Gastroesophageal sphincter (tissue), 4 donors: ENCODE data around the gene LIMS1. TPM values are rescaled to one million over a fixed set of nuclear protein-coding genes. Genes with fewer than 3 reads are reported as not detected.

Experiments
- ATAC-seq: fragments of 150-250 bp; one replicate; pipeline ENCODE4 v1.9.1; 2016; ENCODE audit warnings: mild to moderate bottlenecking, moderate library complexity
- H3K27ac ChIP-seq, 4 donors: fragments of 200-600 bp; sonication (generic) in 3 of 4; 1 replicate in 3 of 4; 2 replicates in 1 of 4; pipeline ENCODE4 v1.5.1; 2016 to 2019
- H3K27me3 ChIP-seq: fragments of 200-600 bp; sonication (generic); one replicate; pipeline ENCODE4 v1.5.1; 2019
- H3K36me3 ChIP-seq, 2 donors: fragments of 200-600 bp; sonication (generic); one replicate each; pipeline ENCODE4 v1.5.1; 2019; ENCODE audit warnings: control low read depth in 1 of 2
- H3K4me1 ChIP-seq, 3 donors: fragments of 200-600 bp; sonication (generic); 1 replicate in 2 of 3; 2 replicates in 1 of 3; pipeline ENCODE4 v1.5.1; 2016 to 2019; ENCODE audit warnings: control low read depth in 2 of 3
- H3K4me3 ChIP-seq, 2 donors: fragments of 200-600 bp; sonication (generic); one replicate each; pipeline ENCODE4 v1.5.1; 2019; ENCODE audit warnings: mild to moderate bottlenecking in 1 of 2, moderate library complexity in 1 of 2
- H3K9me3 ChIP-seq, 3 donors: fragments of 200-600 bp; sonication (generic); one replicate each; pipeline ENCODE4 v1.5.1; 2017 to 2019; ENCODE audit warnings: control low read depth in 2 of 3
- EP300 ChIP-seq: sonication (generic); formaldehyde crosslinking; IDR thresholded peaks from one replicate; pipeline ENCODE4 v1.6.1; 2017; ENCODE audit warnings: antibody characterized with exemption, mild to moderate bottlenecking
- POLR2A ChIP-seq, 2 donors: fragments of 450-650 bp; IDR thresholded peaks; one replicate each; pipeline ENCODE4 v1.6.1; 2017; ENCODE audit warnings: antibody characterized with exemption in 2 of 2, mild to moderate bottlenecking in 2 of 2, moderate library complexity in 1 of 2
- POLR2AphosphoS5 ChIP-seq: sonication (generic); formaldehyde crosslinking; IDR thresholded peaks from one replicate; pipeline ENCODE4 v1.6.1; 2017; ENCODE audit warnings: antibody characterized with exemption
- WGBS, 2 donors: methylation state at CpG; one replicate each; pipeline ENCODE4 v1.1.5; 2018; ENCODE audit warnings: low coverage in 1 of 2; 5-methylcytosine and 5-hydroxymethylcytosine counted together
- total RNA-seq, 4 donors: library from RNA; depleted of rRNA; stranded (reverse); fragments of >200 nt; gene quantifications; one replicate each; pipeline ENCODE4 v1.1.0, GENCODE V29; 2016
- TF ChIP-seq, protein P1 (sequence below), 4 experiments: fragments of 200-600 bp in 2 of 4; fragments of 450-650 bp in 2 of 4; sonication (generic) in 1 of 4; IDR thresholded peaks; one replicate each; pipeline ENCODE4 v1.5.1; 2017 to 2019; ENCODE audit warnings: antibody characterized with exemption in 4 of 4, mild to moderate bottlenecking in 2 of 4, moderate library complexity in 2 of 4

The LIMS1 gene
- total RNA-seq, 4 donors from 2014 or later = 79.6 to 119 (median 116) TPM

DNA sequence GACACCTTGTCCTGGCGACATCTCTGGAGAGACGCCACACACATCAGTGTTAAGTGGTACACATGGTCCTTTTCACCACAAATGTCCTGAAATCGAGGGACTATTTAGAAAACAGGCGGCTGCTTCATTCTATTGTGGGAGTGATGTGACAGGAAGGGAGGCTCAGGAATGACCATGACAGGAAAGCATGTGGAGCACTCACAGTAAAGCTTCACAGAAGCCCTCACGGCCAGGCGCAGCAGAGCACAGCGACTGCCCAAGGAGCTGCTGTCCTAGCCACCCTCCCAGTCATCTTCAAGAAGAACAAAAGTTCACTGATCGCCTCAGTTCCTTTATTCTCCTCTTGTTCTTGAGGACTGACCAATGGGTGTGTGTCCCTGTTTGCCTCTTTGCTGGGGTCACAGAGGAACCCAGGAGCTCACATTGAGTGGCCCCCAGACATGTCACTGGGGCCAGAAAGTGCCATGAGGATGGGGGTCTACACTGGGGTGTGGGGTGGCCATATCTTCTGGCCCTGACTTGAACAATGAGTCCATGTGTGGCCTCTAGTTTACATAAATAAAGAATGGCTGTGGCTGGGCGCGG, 100.4 kb downstream of the LIMS1 start:
- H3K36me3 ChIP-seq = no peaks in the 10 kb centered on the region
- TF ChIP-seq POLR2A (IDR thresholded peaks at IDR 0.05) (no peak), EP300 (no peak), POLR2AphosphoS5 (no peak)
- TF ChIP-seq, protein P1, sequence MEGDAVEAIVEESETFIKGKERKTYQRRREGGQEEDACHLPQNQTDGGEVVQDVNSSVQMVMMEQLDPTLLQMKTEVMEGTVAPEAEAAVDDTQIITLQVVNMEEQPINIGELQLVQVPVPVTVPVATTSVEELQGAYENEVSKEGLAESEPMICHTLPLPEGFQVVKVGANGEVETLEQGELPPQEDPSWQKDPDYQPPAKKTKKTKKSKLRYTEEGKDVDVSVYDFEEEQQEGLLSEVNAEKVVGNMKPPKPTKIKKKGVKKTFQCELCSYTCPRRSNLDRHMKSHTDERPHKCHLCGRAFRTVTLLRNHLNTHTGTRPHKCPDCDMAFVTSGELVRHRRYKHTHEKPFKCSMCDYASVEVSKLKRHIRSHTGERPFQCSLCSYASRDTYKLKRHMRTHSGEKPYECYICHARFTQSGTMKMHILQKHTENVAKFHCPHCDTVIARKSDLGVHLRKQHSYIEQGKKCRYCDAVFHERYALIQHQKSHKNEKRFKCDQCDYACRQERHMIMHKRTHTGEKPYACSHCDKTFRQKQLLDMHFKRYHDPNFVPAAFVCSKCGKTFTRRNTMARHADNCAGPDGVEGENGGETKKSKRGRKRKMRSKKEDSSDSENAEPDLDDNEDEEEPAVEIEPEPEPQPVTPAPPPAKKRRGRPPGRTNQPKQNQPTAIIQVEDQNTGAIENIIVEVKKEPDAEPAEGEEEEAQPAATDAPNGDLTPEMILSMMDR (IDR thresholded peaks at IDR 0.05) = no peak
- H3K4me3 ChIP-seq = no peak overlapping the region
- peaks cover 36 to 93% (median 37%) of the 10 kb centered on the region in 3 donors for H3K4me1 ChIP-seq
- H3K27ac ChIP-seq = peak overlapping the region; percentile 9 to 66 (median 24)
- 60 to 66% methylated on average over 2 to 7 of the region's 10 CpGs for WGBS, 2 donors
- H3K9me3 ChIP-seq = no peaks in the 10 kb centered on the region
- no peaks in the 10 kb centered on the region for H3K27me3 ChIP-seq
- ATAC-seq = no peak

DNA sequence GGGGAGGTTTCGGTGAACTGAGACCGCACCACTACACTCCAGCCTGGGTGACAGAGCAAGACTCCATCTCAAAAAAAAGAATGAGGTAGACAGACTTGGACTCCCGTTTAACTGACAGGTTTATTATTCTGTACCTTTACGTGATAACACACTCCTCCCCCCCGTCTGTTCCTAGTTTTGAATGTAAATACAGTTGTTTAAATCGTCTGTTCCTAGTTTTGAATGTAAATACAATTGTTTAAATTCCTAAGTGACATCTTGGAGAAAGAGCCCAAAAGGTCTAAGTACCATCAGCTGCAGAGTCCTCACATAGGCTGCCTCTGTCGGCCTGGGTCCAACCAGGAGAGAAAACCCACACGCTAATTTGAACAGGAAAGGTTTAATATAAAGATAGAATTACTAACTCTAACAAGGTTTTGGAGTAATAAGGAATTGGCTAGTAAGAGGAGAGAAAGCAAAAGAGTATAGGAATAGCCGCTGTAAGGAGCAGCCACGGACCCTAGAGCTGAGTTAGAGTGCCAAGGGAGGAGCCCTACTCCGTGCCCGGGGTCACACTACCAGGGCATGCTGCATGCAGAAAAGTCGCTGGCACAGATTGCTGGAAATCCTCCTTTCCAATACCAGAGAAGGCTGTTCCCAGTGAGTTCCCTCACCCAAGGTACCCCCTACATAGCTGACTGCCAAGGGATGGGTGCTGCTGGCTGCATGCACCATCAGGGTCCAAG, 101.5 kb downstream of the LIMS1 start:
- Histone ChIP-seq H3K27me3 (no peaks in the 10 kb centered on the region), H3K27ac (peak overlapping the region in 3 of 4 donors; percentile 65 to 71 (median 67))
- TF ChIP-seq POLR2A (IDR thresholded peaks at IDR 0.05) = no peak
- TF ChIP-seq, protein P1 (IDR thresholded peaks at IDR 0.05) = no peak
- no peak for TF ChIP-seq EP300
- TF ChIP-seq POLR2AphosphoS5 = no peak

DNA sequence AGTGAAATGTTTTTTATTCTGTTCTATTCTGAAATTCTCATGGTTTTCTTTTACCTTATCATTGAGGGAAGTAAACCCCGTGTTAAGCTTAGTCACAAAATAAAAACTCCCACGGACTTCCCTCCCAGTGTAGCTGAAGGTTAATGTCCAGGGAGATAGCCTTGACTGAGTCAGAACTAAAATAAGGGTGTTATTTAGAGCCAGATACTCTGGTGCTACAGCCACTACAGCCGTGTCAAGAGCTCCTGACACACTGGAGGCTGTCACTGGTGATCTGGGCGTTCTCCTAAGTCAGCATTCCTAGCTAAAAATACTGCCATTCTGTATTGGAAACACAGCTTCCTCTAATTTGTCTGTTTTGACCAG, 103.0 kb downstream of the LIMS1 start:
- Histone ChIP-seq H3K4me3 (no peak overlapping the region), H3K27ac (peak overlapping the region; percentile 60 to 71 (median 66)), H3K4me1 (peaks cover 29 to 97% (median 30%) of the 10 kb centered on the region in 3 donors), H3K27me3 (no peaks in the 10 kb centered on the region), H3K36me3 (no peaks in the 10 kb centered on the region), H3K9me3 (no peaks in the 10 kb centered on the region)
- 0 to 8% methylated on average over 4 of the region's 4 CpGs for WGBS, 2 donors
- peak; percentile 58 for ATAC-seq
- TF ChIP-seq POLR2AphosphoS5 (peak; percentile 43), POLR2A (IDR thresholded peaks at IDR 0.05) (no peak)

More for the DNA sequence above, 101.5 kb downstream of the LIMS1 start:
- no peaks in the 10 kb centered on the region for H3K9me3 ChIP-seq
- 53 to 56% methylated on average over 9 to 13 of the region's 13 CpGs for WGBS, 2 donors
- H3K4me1 ChIP-seq = peaks cover 35 to 99% (median 37%) of the 10 kb centered on the region in 3 donors
- no peaks in the 10 kb centered on the region for H3K36me3 ChIP-seq
- no peak overlapping the region for H3K4me3 ChIP-seq
- ATAC-seq = peak; percentile 5

DNA sequence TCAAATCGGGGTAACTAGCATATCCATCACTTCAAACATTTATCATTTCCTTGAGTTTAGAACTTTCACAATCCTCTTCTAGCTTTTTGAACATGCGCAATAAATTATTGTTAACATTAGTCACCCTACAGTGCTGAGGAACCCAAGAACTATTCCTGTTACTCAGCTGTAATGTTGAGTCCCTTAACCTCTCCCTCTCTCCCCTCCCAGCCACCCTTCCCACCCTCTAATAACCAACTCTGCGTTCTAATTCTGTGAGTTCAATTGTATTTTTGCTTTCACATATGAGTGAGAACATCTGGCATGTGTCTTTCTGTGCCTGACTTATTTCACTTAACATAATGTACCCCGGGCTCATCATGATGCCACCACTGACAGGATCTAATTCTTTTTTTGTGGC, 106.5 kb downstream of the LIMS1 start:
- ATAC-seq = no peak
- Histone ChIP-seq H3K27ac (no peak overlapping the region), H3K4me3 (no peak overlapping the region), H3K4me1 (peaks cover 8 to 63% (median 12%) of the 10 kb centered on the region in 3 donors), H3K36me3 (no peaks in the 10 kb centered on the region), H3K9me3 (no peaks in the 10 kb centered on the region), H3K27me3 (no peaks in the 10 kb centered on the region)
- no peak for TF ChIP-seq POLR2A (IDR thresholded peaks at IDR 0.05)
- TF ChIP-seq, protein P1 (IDR thresholded peaks at IDR 0.05) = no peak
- no peak for TF ChIP-seq EP300
- no peak for TF ChIP-seq POLR2AphosphoS5
- 48 to 55% methylated on average over 4 of the region's 4 CpGs for WGBS, 2 donors

DNA sequence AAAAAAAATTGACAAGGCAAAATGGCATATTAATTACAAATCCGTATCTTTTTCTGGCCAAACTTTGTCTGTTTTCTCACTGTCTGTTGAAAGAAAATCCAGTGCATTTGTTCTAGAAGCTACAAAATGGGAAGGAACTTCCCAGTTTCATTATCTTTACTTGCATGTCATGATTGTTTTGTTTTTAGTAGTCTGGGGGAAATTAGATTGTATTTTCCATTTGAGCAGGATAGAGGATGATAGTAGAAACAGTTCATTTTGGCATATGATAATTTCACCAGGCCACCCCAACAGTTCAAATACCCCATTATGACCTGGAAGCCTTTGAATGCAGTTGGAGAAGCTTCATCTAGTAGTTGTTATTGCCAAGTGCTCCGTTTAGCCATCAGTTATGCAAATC, 107.5 kb downstream of the LIMS1 start:
- Histone ChIP-seq H3K9me3 (no peaks in the 10 kb centered on the region), H3K27me3 (no peaks in the 10 kb centered on the region), H3K27ac (no peak overlapping the region), H3K4me1 (peaks cover 1 to 53% (median 2%) of the 10 kb centered on the region in 3 donors), H3K4me3 (no peak overlapping the region), H3K36me3 (no peaks in the 10 kb centered on the region)
- TF ChIP-seq, protein P1 (IDR thresholded peaks at IDR 0.05) = no peak
- no peak for TF ChIP-seq EP300
- TF ChIP-seq POLR2AphosphoS5 = no peak
- TF ChIP-seq POLR2A (IDR thresholded peaks at IDR 0.05) = no peak
- no peak for ATAC-seq
- WGBS, 2 donors = 23 to 56% methylated on average over 2 of the region's 2 CpGs
